GDM1 (cell line): ENCODE data around the gene RAD9A.

ENCODE experiments used
- DNase-seq: peaks from one replicate; lab custom pipeline; 2025; lab: John Stamatoyannopoulos, UW

Gene RAD9A

DNA sequence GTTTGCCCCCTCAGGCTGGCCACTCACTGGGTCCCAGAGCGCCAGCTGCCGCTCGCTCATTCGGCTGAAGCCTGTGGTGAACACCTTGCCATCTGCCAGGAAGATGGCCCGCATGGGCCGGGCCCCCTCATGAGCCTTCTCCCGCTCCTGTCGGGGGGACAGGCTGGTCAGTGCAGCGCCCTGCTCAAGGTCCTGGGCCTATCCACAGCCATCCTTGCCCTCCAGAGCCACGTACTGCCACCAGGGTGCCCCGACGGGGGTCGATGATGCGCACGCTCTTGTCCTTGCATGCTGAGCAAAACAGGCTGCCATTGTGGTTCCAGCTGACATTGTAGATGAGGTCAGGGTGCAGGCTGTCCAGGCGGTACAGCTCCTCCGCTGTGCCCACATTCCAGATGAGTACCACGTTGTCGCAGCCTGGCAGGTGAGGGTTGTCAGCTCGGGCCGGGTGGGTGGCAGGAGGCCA lies 49.3 kb downstream of the RAD9A start:
- DNase-seq = no peak

DNA sequence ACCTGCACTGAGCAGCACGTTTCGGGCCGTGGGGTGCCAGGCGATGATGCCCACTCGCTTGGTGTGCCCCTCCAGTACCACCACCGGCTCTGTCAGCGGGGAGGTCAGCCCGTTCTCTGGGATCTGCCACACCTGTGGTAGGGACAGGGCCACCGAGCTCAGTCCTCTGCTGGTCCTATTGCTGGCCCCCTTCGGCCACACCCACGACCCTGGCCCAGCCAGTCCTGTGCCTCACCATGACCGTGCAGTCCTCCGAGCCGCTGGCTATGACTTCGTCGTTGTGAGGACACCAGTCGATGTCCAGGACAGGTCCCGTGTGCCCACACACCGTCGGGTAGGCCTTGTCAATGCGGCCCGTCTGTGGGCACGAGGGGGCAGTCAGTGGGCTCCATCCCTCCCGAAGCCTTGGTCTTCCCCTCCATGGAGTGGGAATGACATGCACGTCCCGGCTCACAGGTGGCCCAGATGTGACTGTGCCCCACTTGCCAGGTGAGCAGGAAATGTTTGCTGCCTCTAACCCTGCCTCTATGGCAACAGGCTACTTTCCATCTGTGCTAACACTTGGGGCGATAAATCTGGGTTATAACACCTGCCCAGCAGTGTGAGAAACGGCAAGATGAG lies 50.1 kb downstream of the RAD9A start:
- DNase-seq = no peak

DNA sequence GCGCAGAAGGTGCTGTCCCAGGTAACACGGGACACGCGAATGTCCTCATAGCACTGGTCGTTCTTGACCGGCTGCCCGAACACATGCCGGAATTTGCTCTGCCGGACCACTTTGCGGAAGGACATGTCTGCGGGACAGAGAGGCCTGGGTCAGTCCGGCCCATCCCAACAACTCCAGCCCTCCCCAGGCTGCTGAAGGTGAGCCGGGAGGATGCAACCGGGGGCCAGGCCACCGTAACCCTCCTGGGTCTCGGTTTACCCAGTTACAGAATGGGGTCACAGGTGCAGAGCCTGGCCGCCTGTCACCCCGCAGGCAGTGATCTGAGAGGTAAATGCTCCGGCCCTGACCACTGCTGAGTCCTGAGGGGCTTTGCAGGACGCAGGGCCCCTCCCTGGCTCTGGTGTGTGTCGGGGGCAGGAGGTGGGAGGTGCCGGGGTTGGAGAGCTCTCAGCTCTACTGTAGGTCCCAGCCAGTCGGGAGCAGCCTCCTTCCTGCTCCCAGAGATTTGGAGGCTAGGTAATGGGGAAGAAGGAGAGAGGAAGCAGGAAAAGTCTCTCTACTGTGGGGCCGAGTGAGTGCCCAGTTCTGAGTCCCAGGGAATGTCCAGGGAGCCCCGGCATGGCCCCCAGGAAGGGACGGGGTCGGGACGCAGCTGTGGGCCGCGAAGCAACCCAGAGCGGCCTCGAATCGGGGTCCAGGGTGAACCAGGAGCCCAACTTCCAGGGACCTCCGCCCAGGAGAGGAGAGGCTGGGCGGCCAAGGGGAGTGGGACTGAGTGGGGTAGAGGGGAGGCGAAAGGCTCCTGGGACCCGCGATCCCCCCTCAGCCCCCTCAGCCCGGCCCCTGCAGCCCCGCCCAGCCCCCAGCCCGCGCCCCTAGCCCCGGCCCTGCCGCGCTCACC lies 51.0 kb downstream of the RAD9A start:
- DNase-seq = no peak

DNA sequence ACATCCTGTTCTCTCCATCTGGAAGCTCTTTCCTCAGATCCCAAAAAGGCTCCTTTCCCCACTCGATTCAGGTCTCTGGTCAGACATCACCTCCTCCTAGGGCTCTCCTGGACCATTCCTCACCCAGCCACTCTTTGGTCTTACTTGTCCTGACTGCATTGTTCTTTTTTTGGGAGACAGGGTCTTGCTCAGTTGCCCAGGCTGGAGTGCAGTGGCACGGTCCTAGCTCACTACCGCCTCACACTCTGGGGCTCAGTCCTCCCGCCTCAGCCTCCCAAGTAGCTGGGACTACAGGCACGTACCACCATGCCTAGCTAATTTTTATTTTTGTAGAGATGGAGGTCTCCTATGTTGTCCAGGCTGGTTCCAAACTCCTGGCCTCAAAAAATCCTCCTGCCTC lies 53.7 kb downstream of the RAD9A start:
- no peak for DNase-seq
